Lower leg skin (tissue), 3 donors: Measurements from ENCODE around the gene NAA10.

Source experiments
- POLR2A ChIP-seq, 2 donors: fragments of 450-650 bp; IDR thresholded peaks; one replicate each; pipeline ENCODE4 v1.6.1; 2016 to 2017; ENCODE audit warnings: antibody characterized with exemption in 2 of 2, mild to moderate bottlenecking in 1 of 2, moderate library complexity in 1 of 2
- TF ChIP-seq, protein P1 (sequence below), 3 donors: fragments of 450-650 bp; IDR thresholded peaks; one replicate each; pipeline ENCODE4 v1.5.1; 2016; ENCODE audit warnings: antibody characterized with exemption in 3 of 3, mild to moderate bottlenecking in 3 of 3, moderate library complexity in 2 of 3

- TF ChIP-seq, protein P1, sequence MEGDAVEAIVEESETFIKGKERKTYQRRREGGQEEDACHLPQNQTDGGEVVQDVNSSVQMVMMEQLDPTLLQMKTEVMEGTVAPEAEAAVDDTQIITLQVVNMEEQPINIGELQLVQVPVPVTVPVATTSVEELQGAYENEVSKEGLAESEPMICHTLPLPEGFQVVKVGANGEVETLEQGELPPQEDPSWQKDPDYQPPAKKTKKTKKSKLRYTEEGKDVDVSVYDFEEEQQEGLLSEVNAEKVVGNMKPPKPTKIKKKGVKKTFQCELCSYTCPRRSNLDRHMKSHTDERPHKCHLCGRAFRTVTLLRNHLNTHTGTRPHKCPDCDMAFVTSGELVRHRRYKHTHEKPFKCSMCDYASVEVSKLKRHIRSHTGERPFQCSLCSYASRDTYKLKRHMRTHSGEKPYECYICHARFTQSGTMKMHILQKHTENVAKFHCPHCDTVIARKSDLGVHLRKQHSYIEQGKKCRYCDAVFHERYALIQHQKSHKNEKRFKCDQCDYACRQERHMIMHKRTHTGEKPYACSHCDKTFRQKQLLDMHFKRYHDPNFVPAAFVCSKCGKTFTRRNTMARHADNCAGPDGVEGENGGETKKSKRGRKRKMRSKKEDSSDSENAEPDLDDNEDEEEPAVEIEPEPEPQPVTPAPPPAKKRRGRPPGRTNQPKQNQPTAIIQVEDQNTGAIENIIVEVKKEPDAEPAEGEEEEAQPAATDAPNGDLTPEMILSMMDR (IDR thresholded peaks at IDR 0.05): no peak
- no peak for TF ChIP-seq POLR2A (IDR thresholded peaks at IDR 0.05)
Measured at GRCh38 chrX:153956044-153956907, 21.4 kb upstream of the NAA10 start.
